Endothelial cell of umbilical vein (primary cell): ENCODE data around the gene MYRIP.

Source experiments
- CTCF ChIP-seq, 2 donors: IDR thresholded peaks; 1 replicate in 1 of 2; 2 replicates in 1 of 2; pipeline ENCODE4 v1.5.1; 2011; ENCODE audit warnings: low read length in 2 of 2, mild to moderate bottlenecking in 2 of 2, moderate library complexity in 2 of 2, control low read depth in 1 of 2, inconsistent platforms in 1 of 2, low read depth in 1 of 2; ENCODE audit not compliant: insufficient read depth in 1 of 2; ENCODE audit errors: extremely low read depth in 1 of 2
- EZH2 ChIP-seq: IDR thresholded peaks from 2 replicates; pipeline ENCODE4 v1.6.1; 2012; ENCODE audit warnings: borderline replicate concordance, low read depth, mild to moderate bottlenecking, moderate library complexity, low read length, inconsistent platforms; ENCODE audit not compliant: severe bottlenecking
- GATA2 ChIP-seq: IDR thresholded peaks from 2 replicates; pipeline ENCODE4 v1.7.0; 2011; ENCODE audit warnings: low read depth, mild to moderate bottlenecking, moderate library complexity, mixed read lengths, low read length; ENCODE audit not compliant: insufficient read length, insufficient read depth
- JUN ChIP-seq: IDR thresholded peaks from 2 replicates; pipeline ENCODE4 v1.6.1; 2011; ENCODE audit warnings: borderline replicate concordance, low read depth; ENCODE audit not compliant: insufficient read length, insufficient read depth
- MYC ChIP-seq: IDR thresholded peaks from one replicate; pipeline ENCODE4 v1.6.1; 2011; ENCODE audit warnings: mild to moderate bottlenecking, low read depth, low read length
- POLR2A ChIP-seq: IDR thresholded peaks from 2 replicates; pipeline ENCODE4 v1.6.1; 2012; ENCODE audit warnings: low read depth, mild to moderate bottlenecking, control low read depth, low read length
- POLR2AphosphoS5 ChIP-seq: IDR thresholded peaks from 2 replicates; pipeline ENCODE4 v1.6.1; 2012; ENCODE audit warnings: low read depth, mild to moderate bottlenecking, control low read depth, low read length, moderate library complexity; ENCODE audit not compliant: insufficient read depth

- no peak for TF ChIP-seq CTCF (IDR thresholded peaks at IDR 0.05; ENCODE audit: extremely low read depth in 1 of 2, insufficient read depth in 1 of 2, low read depth in 1 of 2, low read length in 2 of 2)
- TF ChIP-seq POLR2A, result no peak
- no peak for TF ChIP-seq GATA2
- no peak for TF ChIP-seq EZH2
- TF ChIP-seq POLR2AphosphoS5, result no peak
- no peak for TF ChIP-seq MYC
- TF ChIP-seq JUN, result no peak
Observed at GRCh38 chr3:39936848-39937247, 127.4 kb downstream of the MYRIP start.
